ENCODE measurements around the gene FCER2. TPM values are rescaled to one million over a fixed set of nuclear protein-coding genes. Genes with fewer than 3 reads are reported as not detected.

FCER2 gene
- total RNA-seq, 1 experiment from 2014 or later, result not detected

DNA sequence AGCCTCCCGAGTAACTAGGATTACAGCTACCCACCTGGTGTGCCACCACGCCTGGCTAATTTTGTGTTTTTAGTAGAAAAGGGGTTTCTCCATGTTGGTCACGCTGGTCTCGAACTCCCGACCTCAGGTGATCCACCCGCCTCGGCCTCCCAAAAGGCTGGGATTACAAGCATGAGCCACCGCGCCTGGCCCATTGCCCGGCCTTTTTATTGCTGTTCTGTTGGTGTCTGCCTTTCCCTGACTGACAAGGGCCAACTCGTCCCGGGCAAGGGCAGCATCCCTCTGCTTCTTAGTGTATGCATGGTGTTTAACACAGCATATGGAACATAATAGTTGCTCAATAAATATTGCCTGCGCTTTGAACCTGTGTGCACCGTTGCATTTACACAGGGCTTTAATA is 39.3 kb downstream of the FCER2 start:
- Histone ChIP-seq H3K9ac (ENCODE audit: low read length) (no peak overlapping the region), H3K27me3 (ENCODE audit: low read length) (peaks cover 17% of the 10 kb centered on the region; the same call in 1 of the 2 replicates), H3K4me1 (ENCODE audit: insufficient read depth, low read length) (no peaks in the 10 kb centered on the region), H3K27ac (ENCODE audit: low read length) (no peak overlapping the region), H3K79me2 (ENCODE audit: low read length) (no peaks in the 10 kb centered on the region), H3K4me3 (ENCODE audit: low read length) (no peak overlapping the region), H3K36me3 (ENCODE audit: low read depth, low read length) (no peaks in the 10 kb centered on the region), H2AFZ (ENCODE audit: low read length) (no peak overlapping the region), H3K9me3 (ENCODE audit: low read length) (no peaks in the 10 kb centered on the region), H3F3A (ENCODE audit: low read length, unreplicated experiment) (no peaks in the 10 kb centered on the region), H3K4me2 (ENCODE audit: low read length) (no peak overlapping the region), H3K9me2 (replicated peaks; ENCODE audit: low read length) (no peaks in the 10 kb centered on the region), H4K20me1 (ENCODE audit: low read length) (no peaks in the 10 kb centered on the region)
- DNase-seq, result peak; percentile 35
- 0 out of 2 replicates have a peak, but pooled peaks have one; percentile 35 for ATAC-seq
- ChIA-PET CTCF (interaction anchor here (0.6 kb wide), 2 partner anchors 97 to 162 kb away, joined by 3 to 6 read pairs; no protein-coding TSS in a partner anchor), POLR2A (ENCODE audit: unreplicated experiment) (no interaction called here)
- intact Hi-C loops (cut with micrococcal nuclease), result no loop called here
- BruUV-seq (replicated peaks), result no TSS peak
- TF ChIP-seq EZH2 (IDR thresholded peaks at IDR 0.05; ENCODE audit: low read length, unreplicated experiment), result no peak
- TF ChIP-seq, protein P1, sequence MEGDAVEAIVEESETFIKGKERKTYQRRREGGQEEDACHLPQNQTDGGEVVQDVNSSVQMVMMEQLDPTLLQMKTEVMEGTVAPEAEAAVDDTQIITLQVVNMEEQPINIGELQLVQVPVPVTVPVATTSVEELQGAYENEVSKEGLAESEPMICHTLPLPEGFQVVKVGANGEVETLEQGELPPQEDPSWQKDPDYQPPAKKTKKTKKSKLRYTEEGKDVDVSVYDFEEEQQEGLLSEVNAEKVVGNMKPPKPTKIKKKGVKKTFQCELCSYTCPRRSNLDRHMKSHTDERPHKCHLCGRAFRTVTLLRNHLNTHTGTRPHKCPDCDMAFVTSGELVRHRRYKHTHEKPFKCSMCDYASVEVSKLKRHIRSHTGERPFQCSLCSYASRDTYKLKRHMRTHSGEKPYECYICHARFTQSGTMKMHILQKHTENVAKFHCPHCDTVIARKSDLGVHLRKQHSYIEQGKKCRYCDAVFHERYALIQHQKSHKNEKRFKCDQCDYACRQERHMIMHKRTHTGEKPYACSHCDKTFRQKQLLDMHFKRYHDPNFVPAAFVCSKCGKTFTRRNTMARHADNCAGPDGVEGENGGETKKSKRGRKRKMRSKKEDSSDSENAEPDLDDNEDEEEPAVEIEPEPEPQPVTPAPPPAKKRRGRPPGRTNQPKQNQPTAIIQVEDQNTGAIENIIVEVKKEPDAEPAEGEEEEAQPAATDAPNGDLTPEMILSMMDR (conservative IDR thresholded peaks at IDR 0.05; ENCODE audit: low read depth, low read length), result no peak
- TF ChIP-seq EZH2phosphoT487 (IDR thresholded peaks at IDR 0.05; ENCODE audit: borderline replicate concordance, low read length), result no peak

DNA sequence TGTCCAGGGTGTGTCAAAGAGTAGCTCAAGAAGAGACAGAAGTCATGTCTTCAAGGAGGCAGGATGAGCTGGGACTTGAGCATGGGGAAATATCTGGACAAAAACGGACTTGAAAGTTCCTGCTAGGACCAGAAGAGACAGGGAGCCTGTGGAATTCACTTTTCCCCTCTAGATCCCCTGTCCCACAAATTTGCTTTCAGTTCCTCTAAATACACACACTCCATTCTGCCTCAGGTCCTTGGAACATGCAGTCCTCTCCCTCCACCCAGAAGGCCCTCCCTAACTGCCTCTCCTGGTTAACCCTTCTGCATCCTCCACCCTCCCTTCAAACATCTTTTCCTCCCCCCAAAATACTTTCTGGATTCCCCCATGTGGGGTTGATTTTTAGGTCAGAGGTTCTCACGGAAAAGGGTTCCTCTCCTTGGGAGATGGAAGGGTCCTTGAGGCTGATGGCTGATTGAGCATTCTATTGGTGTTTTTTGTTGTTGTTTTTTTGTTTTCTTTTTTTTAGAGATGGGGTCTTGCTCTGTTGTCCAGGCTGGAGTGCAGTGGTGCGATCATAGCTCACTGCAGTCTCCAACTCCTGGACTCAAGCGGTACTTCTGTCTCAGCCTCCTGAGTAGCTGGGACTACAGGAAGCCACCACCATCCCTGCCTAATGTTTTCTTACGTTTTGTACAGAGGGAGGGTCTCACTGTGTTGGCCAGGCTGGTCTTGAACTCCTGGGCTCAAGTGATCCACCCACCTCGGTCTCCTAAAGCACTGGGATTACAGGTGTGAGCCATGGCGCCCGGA is 40.0 kb downstream of the FCER2 start:
- POLR2A ChIA-PET (ENCODE audit: unreplicated experiment), result no interaction called here
- no peak overlapping the region for H3K27ac ChIP-seq (ENCODE audit: low read length)
- peaks cover 17% of the 10 kb centered on the region; the same call in 1 of the 2 replicates for H3K27me3 ChIP-seq (ENCODE audit: low read length)
- H3K4me3 ChIP-seq (ENCODE audit: low read length), result no peak overlapping the region
- DNase-seq (no peak), ATAC-seq (no peak)
- H4K20me1 ChIP-seq (ENCODE audit: low read length), result no peaks in the 10 kb centered on the region
- H3K79me2 ChIP-seq (ENCODE audit: low read length), result no peaks in the 10 kb centered on the region
- TF ChIP-seq, protein P1 (conservative IDR thresholded peaks at IDR 0.05; ENCODE audit: low read depth, low read length), result no peak
- TF ChIP-seq EZH2phosphoT487 (IDR thresholded peaks at IDR 0.05; ENCODE audit: borderline replicate concordance, low read length) (no peak), EZH2 (IDR thresholded peaks at IDR 0.05; ENCODE audit: low read length, unreplicated experiment) (no peak)
- H3F3A ChIP-seq (ENCODE audit: low read length, unreplicated experiment), result no peaks in the 10 kb centered on the region
- CTCF ChIA-PET, result interaction anchor here (0.6 kb wide), 1 partner anchor 163 kb away, joined by 3 read pairs; no protein-coding TSS in a partner anchor
- H3K4me1 ChIP-seq (ENCODE audit: insufficient read depth, low read length), result no peaks in the 10 kb centered on the region
- H3K9me2 ChIP-seq (replicated peaks; ENCODE audit: low read length), result no peaks in the 10 kb centered on the region
- no peak overlapping the region for H3K4me2 ChIP-seq (ENCODE audit: low read length)
- BruUV-seq (replicated peaks), result no TSS peak
- H3K9me3 ChIP-seq (ENCODE audit: low read length), result no peaks in the 10 kb centered on the region
- no peaks in the 10 kb centered on the region for H3K36me3 ChIP-seq (ENCODE audit: low read depth, low read length)
- H2AFZ ChIP-seq (ENCODE audit: low read length), result no peak overlapping the region
- H3K9ac ChIP-seq (ENCODE audit: low read length), result no peak overlapping the region
- intact Hi-C loops (cut with micrococcal nuclease), result no loop called here

DNA sequence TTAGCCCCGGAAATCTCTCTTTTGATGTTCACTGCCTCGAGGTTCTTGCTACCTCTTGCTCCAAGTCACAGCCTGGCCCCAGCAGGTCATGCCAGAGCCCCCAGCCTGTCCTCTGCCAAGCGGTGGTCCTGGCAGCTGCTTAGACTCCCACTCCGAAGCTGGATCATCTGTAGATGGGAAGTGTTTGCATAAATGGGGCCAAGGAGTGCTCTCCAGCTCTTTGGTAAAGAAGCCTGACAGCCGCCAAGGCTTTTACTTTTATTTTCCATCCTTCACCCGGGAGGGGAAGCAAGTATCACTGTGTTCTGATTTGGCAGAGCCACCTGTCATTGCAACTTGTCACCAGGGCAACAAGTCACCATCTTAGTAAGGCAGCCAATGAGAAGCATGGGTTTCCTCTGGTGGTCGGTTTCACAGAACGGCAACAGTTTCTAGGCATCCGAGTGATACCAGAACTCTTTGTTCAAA is 43.7 kb downstream of the FCER2 start:
- Histone ChIP-seq H3K4me2 (ENCODE audit: low read length) (no peak overlapping the region), H4K20me1 (ENCODE audit: low read length) (no peaks in the 10 kb centered on the region), H3K4me3 (ENCODE audit: low read length) (no peak overlapping the region), H3F3A (ENCODE audit: low read length, unreplicated experiment) (no peaks in the 10 kb centered on the region), H3K9me2 (replicated peaks; ENCODE audit: low read length) (no peaks in the 10 kb centered on the region), H3K9ac (ENCODE audit: low read length) (no peak overlapping the region), H3K4me1 (ENCODE audit: insufficient read depth, low read length) (no peaks in the 10 kb centered on the region), H2AFZ (ENCODE audit: low read length) (no peak overlapping the region), H3K36me3 (ENCODE audit: low read depth, low read length) (no peaks in the 10 kb centered on the region), H3K27ac (ENCODE audit: low read length) (no peak overlapping the region), H3K27me3 (ENCODE audit: low read length) (peaks cover 17% of the 10 kb centered on the region; the same call in 1 of the 2 replicates), H3K79me2 (ENCODE audit: low read length) (no peaks in the 10 kb centered on the region), H3K9me3 (ENCODE audit: low read length) (no peaks in the 10 kb centered on the region)
- DNase-seq (no peak), ATAC-seq (no peak)
- CTCF ChIA-PET, result interaction anchor here (0.5 kb wide), 1 partner anchor 90 kb away, joined by 15 read pairs; no protein-coding TSS in a partner anchor
- TF ChIP-seq EZH2 (IDR thresholded peaks at IDR 0.05; ENCODE audit: low read length, unreplicated experiment) (no peak), EZH2phosphoT487 (IDR thresholded peaks at IDR 0.05; ENCODE audit: borderline replicate concordance, low read length) (no peak)
- TF ChIP-seq, protein P1 (conservative IDR thresholded peaks at IDR 0.05; ENCODE audit: low read depth, low read length), result no peak
- intact Hi-C loops (cut with micrococcal nuclease), result no loop called here
- BruUV-seq (replicated peaks), result no TSS peak
- POLR2A ChIA-PET (ENCODE audit: unreplicated experiment), result no interaction called here

Data from PC-3 (cell line).